CD4-positive, alpha-beta T cell treated with Interleukin-17A for 1 hour (primary cell): Measurements from ENCODE around the gene PKIG.
A peak's percentile ranks its signal among the peaks of the same experiment; 100 is the strongest.

ENCODE experiments used
- DNase-seq: peaks from one replicate; pipeline ENCODE4 v3.0.0-alpha.2; 2020

PKIG gene

DNA sequence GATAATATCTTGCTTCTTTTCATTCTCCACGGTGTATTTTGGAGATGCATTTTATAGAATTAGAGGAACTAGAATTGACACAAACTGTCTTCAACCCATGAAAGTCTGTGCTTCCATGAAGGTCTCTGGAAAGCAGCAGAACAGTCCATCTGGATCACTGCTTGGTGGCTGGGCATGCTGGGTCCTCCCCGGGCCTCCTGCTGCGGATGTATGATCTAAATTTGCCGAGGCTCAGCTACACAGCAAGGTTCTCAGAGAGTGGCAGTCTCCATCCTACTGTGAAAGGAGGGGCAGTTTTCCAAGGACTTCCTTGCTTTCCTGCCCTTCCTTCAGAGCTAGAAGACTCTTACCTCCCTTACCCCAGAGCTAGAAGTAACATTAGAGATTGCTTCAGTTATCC lies 15.1 kb downstream of the PKIG start:
- DNase-seq, result no peak

DNA sequence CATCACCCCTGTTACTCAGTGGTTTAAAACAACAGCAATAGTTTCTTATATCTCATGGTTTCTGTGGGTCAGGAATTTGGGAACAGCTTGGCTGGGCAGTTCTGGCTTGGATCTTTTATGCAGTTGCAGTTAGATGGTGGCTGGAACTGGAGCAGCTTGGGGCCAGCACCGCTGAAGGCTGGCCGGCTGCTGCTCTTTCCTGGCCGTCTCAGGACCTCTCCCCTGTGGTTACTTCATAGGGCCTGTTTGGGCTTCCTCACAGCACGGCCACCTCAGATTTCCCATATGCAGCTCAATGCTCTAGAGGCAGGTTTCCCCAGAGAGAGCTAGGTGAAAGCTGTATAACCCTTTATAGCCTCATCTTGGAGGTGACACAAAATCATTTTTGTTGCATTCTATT lies 15.6 kb downstream of the PKIG start:
- DNase-seq, result no peak

DNA sequence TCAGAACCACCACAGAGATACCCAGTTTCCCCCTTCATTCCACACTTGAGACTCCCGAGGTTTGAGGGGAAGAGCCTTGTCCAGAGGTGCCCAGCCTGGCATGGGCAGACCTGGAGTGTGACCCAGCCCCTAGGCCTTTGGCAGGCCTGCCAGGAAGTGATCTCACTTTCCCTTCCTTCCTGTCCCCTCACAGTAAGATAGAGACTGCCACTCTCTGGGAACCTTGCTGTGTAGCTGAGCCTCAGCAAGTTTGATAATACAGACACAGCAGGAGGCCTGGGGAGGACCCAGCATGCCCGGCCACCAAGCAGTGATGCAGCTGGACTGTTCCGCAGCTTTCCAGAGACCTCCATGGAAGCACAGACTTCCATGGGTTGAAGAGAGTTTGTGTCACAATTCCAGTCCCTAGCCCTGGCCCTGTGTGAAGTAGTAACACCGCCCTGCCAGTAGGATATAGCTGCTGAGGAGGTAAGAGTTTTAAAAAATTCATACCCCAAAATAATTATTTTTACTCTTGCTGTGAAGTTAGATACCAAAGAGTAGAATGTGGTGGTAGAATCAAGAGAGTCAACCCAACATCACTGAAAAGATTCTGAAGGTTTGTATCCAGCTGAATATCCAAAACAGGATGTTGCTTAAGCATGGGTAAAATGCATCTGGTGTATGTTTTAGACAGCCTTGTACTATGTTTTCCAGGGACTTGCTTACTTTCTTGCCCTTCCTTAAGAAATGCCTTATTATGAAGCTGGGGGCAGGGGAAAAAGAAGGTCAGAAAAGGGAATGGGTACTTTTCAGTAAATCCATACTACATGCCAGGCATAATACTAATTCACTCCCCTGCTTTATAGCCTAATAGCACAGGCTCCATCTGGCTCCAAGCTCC lies 16.3 kb downstream of the PKIG start:
- DNase-seq, result no peak

DNA sequence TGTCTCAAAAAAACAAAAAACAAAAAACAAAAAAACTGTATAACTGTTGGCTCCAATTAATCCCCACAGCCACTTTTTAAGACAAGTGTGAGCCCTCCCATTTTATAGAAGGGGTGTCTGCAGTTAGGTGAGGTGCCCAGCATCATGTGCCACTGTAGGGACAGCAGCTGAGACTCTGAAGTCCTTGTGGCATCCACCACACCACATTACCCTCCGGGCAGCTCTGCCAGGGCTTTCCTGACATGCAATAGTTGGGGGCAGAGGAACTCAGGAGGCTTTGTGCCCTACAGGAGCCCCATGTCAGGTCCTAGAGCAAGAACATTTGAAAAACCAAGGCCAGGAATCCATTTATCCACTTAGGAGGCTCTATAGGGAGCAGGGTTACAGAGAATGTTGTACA lies 17.3 kb downstream of the PKIG start:
- no peak for DNase-seq

DNA sequence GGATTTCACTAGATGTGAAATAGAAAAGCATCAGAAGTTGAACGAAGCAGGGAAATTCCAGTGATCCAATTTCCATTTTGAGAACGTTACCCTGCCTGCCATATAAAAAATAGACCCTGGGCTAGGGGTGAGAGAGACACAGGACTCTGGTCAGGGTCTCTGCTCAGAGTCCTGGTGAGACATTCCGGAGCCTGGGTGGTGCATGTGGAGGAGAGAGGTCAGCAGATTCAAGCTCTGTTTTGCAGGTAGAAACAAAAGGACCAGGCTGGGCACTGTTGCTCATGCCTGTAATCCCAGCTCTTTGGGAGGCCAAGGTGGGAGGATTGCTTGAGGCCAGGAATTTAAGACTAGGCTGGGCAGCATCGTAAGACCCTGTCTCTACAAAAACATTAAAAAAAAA lies 17.9 kb downstream of the PKIG start:
- no peak for DNase-seq

DNA sequence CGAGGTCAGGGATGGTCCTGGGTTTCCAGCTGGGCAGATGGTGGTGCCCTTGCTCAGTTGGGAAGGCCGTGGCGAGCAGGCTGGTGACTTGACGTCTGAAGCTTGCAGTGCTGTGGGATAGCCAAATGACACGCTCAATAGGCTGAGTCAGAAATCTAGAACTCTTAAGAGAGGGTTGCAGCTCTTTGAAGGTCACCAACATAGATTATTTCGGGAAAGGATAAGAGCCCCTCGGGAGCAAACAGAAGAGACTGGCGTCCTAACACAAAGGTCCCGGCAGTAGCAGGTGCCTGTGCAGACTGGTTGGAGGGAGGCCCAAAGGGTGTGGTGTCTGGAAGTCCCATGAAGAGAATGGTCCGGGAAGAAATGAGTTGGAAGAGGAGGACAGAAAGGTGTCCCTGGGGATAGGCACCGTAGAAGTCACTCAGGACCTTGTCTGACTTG lies 18.4 kb downstream of the PKIG start:
- no peak for DNase-seq

DNA sequence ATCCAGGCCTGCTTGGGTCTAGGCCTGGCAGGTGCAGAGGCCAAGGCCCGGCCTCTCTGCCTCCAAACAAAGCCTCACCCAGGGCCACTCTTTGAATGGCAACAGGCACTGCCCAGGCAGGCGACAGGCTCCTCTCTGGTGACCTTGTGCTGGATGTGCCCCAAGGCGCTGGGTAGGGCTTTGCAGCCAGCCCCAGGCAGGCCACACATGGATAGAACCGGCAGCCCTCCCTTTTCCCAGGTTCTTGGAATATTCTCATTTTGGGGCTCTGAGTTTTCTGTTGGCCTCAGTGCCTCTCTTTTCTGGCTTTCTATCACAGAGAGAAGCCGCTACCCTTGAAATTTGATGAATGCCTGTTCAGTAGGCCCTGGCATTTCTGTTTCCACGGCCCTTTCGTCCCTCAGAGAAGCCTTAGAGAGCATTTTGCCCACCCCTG lies 18.9 kb downstream of the PKIG start:
- no peak for DNase-seq

DNA sequence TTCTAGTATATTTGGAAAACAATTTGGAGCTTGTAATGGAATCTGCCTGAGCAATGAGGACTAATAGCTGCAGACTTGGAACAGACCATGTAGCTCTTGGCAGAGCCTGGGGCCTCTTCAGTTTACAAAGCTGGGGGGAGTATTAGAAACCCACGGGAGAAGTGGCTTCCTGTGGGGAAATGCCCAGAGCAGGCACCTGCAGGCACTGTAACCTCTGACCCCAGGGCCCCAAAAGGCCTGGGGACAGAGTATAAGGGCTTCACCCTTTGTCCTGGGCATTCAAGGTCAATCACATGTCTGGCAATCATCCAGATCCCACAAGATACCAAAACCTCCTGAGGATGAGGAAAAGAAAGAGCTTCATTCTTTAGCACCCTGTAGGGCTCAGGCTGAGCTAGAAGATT lies 19.4 kb downstream of the PKIG start:
- DNase-seq, result no peak

DNA sequence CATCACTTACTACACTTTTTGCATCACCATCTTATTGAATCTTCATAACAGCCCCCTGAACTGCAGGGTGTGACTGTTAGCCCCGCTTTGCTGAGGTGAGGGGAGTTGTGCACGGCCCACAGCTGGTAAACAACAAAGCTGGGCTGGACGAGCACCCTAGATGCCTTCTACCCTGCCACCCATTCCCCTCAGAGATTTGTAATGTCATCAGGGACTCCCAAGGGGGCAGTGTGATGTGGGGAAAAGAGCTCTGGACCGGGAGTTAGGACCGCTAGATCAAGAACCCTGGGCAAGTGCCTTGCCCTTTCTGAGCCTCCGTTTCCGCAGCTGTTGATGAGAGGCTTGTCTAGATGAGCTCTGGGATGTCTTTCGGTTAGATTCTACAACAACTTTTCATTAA lies 20.9 kb downstream of the PKIG start:
- DNase-seq, result no peak

DNA sequence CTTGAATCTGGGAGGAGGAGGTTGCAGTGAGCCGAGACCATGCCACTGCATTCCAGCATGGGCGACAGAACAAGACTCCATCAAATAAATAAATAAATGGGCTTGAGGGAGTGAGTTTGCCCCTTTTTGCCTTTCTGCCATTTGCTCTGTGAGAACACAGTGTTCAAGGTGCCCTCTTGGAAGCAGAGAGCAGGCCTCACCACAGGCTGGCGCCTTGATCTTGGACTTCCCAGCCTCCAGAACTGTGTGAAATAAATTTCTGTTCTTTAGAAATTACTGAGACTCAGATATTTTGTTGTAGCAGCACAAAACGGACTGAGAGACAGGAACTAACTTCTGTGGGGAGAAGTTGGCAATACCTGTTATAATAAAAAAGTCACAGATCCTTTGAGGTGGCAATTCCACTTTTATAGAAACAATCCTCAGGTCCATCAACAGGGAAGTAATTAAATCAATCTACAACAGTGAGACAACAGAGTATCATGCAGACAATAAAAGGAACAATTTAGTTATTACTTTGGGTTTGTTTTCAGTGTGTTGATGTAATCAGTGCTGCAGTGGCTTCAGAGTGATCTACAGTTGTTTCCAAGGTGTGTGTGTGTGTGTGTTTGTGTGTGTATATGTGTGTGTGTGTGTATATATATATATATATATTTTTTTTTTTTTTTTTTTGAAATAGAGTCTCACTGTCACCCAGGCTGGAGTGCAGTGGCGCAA lies 24.5 kb downstream of the PKIG start:
- no peak for DNase-seq

DNA sequence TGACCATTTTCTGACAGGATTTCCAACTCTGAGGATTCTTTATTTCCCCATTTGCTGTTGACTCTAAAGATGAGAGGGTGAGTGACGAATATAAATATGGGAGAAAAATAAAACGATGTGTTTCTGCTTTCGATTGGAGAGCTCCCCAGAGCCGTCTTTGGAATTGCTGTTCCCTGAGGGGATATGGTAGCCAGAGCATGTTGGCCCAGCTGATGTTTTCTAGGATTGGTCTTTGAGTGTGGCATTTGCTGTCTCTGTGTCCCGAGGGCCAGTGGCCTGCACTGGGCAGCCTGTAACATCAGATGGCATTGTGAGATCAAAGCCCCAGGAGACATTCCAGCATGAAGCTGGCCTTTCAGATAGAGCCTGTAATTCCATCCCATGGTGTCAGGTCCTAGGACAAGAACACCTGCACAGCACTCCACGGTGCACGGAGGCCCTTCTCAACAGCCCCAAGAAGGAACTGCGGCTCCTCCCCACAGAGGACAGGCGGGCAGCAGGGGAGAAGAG lies 26.7 kb downstream of the PKIG start:
- no peak for DNase-seq

DNA sequence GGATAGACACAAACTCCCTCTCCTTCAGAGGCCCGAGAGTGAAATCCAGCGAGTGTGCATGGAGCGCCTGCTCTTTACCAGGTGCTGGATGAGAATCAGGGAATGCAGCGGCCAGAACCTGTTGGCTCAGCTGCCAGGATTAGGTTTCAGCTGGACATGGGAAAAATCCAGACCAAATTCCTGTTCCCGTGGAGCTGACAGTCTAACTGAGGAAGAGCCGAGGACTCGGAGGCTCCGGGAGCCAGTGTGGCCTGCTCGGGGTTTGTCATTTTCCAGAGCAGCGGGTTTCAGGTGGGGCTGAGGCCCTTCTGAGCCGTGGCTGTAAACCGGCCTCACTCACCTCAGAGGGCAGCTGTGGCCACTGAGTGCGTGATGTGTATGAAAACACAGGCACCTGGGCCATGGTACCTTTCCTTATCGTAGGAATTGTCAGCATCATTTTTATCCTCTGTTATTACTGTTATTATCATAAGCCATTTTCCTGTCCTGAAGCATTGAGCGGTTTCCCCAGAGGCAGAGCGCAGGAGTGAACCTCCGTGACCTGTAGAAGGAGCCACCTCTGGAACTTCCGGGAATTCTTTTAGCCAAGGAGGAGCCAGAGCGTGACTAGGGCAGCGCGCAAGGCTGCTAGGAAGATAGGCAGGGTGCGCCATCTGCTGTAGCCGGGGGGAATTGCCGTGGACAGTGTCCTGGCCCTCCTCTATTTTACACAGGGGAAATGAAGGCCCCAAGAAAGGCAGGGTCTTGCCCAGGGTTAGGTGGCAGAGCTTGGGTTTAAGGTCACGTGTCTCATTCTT lies 27.3 kb downstream of the PKIG start:
- peak; percentile 85 for DNase-seq

DNA sequence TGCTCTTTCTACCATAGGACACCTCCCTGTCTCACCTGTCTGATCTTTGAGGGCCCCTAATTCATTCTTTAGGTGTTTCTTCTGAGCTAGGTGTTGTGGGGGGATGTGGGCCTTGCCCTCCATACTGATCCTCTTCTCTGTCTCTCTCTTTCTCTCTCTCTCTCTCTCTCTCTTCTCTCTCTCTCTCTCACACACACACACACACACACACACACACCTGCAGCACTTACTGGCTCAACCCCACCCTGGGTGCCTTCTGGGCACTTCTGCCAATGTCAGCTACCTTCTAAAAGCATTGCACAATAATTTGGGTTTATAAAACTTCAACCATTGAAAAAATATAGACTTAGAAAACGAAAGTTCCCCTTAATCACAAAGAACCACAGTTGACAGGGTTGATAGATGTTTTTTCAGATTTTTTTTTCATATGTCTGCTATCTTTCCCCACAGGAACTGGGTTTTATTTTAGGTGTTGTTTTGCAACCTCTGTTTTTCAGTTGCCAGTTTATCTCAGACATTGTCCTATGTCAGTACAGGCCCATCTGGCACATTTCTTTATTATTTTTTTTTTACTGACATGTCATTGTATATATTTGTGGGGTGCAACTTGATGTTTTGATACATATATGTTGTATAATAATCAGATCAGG lies 28.1 kb downstream of the PKIG start:
- DNase-seq, result peak; percentile 52

DNA sequence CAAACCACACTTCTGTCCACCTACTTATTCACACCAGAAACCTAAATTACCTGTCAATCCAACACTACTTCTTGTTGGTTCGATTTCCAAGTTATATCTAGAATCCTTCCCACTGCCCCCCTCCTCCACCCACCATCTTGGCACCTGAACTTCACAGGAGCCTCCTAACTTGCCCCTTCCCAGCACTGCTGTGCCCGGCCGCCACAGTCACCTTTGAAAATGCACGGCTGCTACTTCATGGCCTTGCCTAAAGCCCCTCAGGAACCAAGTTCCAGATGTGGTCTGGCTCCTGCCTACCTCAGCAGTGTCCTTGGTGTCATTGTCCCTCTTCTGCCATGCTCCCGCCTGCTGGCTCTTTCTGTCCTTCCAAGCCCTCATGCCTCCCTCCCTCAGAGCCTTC lies 31.2 kb downstream of the PKIG start:
- DNase-seq, result no peak

DNA sequence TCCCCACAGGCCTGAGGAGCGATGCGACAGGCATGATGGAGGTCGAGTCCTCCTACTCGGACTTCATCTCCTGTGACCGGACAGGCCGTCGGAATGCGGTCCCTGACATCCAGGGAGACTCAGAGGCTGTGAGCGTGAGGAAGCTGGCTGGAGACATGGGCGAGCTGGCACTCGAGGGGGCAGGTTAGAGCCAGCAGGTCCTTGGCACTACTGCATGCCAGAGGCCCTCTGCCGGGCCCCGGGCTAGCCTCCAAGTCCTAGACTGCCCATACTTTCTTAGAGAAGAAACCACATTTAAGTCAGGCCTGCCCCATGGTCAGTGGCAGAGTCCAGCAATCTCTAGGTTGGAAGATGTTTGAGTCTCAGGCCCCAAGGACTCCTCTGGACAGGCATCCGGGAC lies 32.1 kb downstream of the PKIG start:
- DNase-seq, result no peak

DNA sequence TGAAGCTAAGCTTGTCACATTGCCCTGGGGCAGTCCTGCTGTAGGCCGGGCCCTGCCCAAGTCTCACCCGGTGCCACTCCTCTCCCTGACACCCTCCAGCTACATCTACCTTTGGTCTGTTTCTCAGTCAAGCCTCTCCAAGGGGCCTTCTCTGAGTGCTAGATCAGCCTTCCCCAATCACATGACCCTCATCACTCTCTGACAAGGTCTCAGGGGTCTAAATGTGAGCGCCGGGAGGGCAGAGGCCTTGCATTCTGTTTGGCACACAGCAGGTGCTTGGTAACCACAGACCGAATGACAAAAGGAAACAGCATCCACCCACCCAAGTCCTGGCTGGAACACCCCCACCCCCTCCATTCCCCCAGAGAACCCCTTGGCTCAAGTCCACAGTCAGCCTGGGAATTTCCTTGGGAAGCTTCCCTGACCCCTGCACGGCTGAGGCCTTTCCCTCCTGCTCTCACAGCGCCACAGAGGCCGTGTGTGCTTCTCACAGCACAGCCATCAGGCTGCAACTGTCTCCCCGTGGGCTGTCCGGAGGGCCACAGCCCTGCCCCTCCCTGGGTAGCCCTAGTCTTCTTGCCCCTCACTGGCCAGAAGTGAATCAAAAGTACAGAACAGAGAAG lies 32.9 kb downstream of the PKIG start:
- peak; percentile 19 for DNase-seq

DNA sequence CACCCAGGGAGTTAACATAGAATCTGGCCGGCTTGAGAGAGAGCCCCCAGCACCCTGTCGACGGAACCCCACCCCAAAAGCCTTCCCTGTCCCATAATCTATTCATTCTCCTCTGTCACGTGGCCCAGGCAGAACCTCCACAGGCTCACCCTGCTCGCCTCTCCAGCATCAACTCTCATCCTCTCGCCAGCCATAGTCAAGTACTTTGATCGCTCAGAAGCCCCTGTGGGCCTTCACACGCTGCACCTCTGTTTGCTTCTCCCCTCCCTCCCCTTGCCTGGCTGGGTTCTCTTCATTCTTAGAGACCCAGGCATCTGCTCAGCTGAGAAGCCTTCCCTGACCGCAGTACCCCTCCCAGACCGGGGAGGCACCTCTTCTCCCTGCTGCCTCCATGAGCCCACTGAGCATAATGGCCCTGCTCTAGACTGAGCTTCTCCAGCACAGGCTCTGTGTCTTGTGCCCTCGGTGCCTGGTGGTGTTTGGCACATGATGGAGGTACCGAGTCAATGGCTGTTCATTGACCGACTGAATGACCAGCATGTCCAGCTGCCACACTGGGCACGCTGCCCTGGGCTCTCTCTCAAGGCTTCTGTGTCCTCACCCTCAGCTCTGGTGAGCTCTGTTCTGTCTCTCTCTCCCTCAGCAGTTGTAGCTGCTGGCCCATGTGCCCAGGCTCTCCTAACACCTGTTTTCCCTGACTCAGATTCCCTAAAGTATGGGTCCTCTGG lies 33.7 kb downstream of the PKIG start:
- no peak for DNase-seq

DNA sequence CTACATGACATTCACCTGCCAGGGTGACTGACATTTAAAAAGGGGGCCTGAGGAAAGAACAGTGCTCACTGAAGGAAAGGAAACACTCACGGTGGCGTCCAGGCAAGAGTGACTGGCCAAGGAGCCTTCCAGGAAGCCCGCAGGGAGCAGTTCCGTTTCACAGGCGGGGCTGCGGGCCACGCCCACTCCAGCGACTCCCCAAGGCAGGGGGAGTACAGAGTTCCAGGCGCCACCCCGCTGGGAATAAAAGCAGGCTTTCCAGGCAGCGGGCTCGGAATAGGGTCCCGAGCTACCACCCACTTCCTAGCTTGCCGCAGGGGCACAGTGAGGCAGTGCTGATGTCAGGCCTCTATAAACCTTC lies 34.2 kb downstream of the PKIG start:
- no peak for DNase-seq

DNA sequence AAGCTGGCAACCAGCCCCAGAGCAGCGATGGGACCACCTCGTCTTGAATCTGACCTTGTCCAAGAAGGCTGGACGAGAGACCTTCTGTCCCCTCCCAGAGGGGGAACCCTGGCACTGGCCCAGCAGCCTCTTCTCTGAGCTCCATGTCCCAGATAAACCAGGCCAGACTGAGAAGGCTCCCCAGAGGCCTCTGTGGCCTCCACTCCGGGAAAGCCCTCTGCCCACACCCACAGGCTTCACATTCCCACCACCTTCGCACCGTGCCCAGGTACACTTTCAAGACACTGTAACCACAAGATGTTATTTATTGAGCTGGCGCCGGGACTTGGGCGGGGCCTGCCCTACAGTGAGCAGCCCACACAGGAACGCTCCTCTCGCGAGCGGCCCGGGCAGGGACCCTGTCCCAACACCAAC lies 35.9 kb downstream of the PKIG start:
- peak; percentile 41 for DNase-seq

DNA sequence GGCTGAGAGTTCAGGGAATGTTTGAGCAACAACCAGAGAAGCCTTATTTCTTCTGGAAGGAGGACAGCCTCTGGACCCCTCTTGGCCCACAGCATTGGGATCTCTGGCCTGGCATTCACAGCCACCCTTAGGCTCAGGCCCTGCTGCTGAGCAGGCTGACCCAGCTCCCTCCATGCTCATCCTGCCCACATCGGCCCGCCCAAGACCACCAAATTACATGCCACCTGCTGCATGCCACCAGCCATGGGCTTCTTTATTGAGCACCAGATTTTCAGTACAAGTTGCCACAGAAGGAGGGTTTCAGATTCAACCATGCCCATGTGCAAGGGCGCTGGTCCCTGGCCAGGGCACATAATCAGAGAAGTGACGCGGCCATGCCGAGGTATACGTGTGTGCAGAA lies 36.9 kb downstream of the PKIG start:
- no peak for DNase-seq

DNA sequence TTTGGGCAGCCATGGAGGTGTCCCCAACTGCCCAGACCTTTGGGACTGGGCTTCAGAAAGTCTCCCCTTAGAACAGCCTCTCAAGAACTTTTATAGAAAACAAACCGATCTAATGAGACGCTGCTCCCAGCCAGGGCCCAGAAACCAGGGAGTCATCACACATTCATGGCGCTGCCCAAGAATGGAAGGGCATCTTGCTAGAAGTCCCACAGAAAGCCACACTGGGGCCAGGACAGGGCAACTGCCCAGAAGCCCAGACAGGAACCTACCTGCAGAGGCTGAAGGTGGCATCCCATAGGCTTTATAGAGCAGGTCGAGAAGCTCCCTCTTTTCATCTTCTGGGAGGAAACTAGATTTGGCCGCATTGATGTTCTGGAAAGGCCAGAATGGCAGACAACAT lies 37.7 kb downstream of the PKIG start:
- no peak for DNase-seq

DNA sequence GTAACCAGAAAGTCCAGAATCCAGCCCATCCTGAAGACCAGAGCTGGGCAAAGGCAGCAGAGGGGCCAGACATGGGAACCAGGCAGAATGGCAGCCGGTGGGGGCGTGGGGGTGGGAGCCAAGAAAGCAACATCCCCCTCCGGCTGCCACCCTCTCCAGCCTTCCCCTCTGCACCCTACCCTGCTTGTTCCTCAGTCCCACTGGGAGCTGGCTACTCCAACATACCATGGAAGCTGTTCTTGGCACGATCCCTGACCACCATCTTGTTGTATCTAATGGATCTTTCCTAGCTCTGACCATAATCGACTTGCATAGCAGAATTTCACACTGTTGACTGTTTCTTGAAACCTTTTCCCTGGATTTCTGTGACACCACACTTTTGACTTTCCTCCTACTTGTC lies 38.9 kb downstream of the PKIG start:
- no peak for DNase-seq
